ENCODE measurements around the gene SLC30A9.

Gene SLC30A9

DNA sequence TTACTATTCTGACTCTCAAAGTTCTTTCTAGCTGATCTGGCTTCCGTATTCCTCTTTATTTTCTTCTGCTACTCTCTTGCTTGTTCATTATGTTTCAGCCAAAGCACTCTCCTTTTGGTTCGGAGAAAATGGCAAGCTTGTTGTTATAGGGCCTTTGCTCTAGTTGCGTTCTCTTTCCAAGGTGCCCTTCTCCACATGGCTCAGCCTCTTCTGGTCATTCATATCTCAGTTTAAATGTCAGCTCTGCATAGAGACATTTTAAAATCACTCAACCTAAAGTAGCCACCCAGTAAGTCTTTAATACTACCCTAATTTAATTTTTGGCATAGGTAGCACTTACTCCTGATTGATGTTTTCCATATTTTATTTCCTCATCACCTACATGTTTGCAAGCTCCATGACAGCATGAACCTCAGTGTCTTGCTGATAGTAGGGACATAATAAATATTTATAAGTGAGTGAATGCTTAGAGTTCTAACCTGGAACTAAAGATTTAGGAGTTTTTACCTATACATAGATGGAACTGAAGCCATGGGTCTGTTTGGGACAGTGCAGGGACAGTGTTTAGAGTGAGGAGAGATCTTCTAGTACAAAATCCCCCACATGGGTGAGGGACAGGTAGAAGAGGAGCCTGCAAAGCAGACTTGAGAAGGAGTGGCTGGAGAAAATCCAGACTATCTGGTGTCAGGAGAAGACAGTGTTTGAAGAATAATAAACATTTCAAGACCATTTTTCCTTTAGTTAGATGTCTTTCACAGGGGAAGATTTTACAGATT, 17.9 kb downstream of the SLC30A9 start:
- DNase-seq, result no peak

DNA sequence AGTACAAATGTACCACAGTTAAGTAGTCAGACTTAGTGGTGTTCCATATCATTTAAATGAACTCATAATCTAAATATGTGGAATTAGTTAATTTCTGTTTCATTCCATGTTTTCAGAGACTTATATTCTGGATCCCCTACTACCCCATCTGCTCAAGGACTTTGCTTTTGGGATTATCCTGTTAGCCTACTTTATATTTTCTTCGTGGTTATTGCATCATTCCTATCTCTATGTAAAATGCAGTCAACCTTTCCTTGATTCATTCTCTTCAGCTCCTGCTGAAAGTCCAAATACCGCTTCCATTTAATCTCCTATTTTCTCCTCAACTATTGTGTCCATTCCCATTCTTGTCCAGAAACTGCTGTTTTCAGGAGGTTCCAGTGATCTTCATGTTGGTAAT, 25.1 kb downstream of the SLC30A9 start:
- no peak for DNase-seq

DNA sequence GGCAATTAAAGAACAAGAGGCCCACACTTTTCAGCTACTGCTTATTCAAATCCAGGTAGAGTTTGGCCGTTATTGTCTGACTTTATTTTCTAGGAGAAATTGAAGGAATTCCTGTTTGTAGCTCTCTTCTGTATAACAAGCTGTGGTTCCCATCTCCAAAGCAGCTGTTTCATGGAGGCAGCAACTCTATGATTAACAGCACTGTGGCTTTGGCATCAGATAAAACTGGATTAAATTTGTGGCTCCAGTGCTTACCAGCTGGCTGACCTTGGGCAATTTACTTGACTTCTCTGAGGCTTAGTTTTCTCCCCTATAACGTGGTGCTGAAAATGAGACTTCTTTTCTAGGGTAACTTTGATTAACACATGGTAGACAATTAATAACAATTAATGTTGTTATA, 28.1 kb downstream of the SLC30A9 start:
- DNase-seq, result no peak

DNA sequence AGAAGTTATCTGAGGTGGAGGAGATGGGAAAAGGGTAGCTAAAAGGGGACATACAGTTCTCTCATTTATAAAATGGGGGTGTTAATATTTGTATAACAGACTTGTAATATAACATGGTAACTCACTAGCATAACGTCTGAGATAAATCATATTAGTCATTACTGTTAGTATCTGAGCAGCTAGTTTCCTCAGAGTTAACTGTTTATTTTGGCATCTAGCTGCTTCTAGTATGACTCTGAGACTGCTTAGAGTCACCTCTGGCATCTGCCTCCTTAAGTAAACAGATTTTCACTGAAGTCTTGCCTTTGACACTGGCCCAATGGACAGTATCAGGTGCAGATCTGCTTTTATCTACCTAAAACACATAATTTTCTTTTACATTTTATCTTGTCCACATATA, 58.1 kb downstream of the SLC30A9 start:
- DNase-seq, result no peak

DNA sequence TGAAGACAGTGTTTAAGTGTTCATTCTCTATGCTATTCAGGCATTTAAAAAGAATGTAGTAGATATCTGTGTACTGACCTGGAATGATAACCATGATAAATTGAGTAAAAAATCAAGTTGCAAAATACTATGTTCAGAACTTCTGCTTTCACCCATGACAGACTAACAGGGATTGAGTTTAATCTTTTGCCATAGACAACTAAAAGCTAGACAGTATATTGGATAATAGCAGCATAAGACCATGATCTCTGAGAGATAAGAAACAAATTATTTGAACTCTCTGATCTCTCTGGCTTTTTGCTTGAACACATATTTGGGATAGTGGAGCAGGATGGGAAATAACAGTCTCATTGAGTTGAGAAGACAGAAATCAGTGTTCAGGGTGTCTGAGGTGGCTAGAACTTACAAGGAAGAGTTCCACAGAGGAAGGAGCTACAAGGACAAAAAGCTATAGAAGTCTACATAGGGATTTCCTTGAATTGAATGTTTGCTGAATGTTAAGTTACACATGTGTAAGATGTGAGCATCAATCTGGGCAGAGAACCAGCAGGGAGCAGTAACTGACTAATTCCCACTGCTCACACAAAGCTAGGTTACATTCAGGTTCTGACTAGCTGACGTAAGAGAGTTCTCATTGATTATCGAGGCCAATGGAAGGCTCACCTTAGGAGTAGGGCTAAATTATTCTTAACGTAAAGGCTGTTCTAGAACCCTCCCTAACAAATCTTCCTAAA, 60.4 kb downstream of the SLC30A9 start:
- no peak for DNase-seq

DNA sequence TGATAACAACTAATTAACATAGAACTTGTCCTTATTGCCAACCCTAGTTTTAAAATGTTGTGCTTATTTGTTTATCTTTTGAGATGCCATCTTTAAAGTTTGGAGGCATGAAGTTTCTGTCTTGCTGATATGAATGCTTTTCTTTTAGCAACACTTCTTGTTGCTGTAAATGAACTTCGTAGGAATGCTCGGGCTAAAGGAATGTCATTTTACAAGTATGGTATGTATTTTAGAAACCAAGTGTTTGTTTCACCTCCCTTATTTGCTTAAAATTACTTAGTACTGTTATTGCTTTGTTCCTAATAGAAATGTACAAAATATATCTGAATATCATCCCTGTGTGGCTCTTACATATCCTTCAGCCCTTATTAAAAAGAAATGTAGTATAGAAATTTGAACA, 76.1 kb downstream of the SLC30A9 start:
- no peak for DNase-seq

DNA sequence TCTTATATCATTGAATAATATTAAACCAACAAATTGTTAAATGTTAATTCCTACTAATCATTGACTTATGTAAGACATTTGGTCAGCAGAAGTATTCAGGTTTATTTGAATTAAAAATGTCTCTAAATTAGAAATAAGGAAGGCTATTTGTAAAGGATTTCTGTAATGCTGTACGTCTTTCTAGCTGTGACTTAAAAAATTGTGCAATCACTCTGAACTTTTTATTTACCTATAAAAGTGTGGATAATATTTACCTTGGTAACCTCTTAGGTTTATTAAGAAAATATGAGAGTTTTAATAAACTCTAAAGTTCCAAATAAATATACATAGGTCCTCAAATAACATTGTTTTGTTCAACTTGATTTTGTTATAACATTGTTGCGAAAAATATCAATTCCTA, 76.9 kb downstream of the SLC30A9 start:
- no peak for DNase-seq

DNA sequence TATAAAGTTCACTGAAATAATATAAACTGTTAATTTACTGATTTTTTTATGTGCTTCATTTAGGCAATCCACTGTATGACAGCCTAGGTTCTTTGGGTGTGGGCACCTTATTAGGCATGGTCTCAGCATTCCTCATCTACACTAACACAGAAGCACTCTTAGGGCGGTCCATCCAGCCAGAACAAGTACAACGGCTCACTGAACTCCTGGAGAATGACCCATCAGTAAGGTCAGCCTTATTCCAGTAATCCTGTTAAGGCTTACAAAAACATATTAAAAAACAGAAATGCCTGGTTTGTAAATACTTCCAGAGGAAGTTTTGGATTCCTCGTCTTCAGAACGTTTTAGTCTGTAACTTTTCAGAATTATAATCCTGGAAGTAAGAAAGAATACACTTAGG, 80.1 kb downstream of the SLC30A9 start:
- DNase-seq, result no peak

DNA sequence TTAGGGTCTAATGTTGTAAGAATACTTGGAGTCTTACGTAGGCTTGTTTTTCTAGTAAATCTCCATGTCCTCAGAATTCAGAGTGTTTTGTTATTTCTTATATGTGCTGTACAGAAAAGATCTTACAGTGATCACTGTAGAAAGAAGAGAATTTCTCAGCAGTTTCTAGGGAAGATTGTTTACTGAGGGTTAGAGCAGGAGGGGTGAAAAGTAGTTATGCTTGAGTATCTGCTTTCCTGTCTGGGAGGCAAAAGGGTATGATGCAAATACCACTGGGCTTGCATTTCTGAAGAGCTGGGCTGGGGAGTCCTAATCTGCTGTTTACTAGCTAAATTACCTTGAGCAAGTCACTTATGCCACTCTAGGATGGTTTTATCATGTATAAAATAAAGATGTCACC, 84.0 kb downstream of the SLC30A9 start:
- no peak for DNase-seq

DNA sequence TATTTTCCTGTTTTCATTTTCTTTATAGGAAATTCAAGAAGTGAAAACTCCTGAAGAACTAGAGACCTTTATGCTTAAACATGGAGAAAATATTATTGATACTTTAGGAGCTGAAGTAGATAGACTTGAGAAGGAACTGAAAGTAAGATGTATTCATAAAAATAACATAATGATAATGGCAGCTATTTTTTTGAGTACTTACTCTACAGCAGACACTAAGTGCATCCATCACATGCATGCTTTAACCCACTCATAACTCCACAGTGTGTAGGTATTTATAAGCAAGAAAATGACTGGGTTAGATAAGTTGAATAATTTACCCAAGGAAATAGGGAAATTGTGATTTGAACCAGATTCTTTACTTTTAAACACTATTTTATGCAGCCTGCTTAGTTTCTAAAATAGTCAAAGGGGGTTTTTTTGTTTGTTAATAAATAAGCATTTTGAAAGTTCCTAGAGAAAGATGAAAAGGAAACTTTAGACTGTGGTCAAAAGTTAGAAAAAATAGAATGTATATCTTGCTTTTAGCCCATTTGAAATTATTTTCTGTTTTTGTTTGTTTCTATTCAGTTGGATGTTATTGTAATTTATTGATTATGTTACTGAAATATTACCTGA, 88.0 kb downstream of the SLC30A9 start:
- DNase-seq, result no peak

DNA sequence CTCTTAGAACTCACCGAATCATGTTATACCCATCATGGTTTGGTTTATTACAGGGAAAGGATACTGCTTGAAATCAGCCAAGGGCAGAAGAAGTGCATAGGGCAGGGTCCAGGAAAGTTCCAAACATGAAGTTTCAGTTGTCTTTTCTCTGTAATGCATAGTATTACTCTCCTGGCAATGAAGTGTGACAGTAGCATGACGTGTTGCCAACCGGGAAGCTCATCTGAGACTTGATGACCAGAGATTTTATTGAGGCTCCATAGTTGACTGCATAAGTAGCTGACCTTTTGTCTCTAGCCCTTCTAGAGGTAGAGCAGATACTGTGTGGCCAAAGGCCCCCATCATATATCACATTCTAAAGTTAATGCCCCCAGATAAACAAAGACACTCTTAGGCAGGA, 90.0 kb downstream of the SLC30A9 start:
- DNase-seq, result no peak

DNA sequence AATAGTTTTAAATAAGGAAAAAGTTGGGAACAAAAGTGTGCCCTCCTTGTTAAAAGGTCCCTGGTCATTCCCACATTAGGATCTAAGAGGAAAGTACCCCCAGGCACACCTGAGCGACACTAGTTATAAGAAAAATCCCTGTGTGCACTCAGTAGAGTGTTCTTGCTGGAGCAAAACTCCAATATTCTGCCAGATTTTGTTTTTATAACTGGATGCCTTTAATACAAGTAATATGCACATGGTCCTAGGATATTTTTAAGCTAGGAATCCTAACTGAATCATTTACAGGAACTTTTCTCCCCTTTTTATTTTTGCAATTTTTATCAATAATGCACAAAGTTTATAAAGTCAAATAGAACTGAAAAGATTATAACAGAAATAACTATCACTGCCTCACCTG, 93.5 kb downstream of the SLC30A9 start:
- DNase-seq, result no peak

DNA sequence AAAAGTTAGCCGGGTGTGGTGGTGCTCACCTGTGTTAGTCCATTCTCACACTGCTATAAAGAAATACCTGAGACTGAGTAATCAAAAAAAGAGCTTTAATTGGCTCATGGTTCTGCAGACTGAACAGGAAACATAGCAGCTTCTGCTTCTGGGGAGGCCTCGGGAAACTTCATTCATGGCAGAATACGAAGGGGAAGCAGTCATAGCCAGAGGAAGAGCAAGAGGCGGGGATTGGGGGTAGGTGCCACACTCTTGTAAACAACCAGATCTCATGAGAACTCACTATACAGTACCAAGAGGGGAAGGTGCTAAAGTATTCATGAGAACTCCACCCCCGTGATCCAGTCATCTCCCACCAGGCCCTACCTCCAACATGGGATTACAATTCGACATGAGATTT, 98.1 kb downstream of the SLC30A9 start:
- DNase-seq, result no peak

DNA sequence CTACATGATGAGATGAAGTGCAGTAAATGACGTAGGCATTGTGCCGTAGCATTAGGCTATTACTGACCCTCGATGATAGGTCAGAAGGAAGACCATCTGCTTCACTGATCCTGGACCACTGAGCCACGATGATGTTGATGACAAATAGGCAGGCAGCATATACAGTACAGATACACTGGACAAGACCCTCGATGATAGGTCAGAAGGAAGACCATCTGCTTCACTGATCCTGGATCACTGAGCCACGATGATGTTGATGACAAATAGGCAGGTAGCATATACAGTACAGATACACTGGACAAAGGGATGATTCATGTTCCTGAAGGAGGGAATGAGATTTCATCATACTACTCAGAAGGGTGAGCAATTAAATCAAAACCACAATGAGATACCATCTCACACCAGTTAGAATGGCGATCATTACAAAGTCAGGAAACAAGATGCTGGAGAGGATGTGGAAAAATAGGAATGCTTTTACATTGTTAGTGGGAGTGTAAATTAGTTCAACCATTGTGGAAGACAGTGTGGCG, 111.2 kb downstream of the SLC30A9 start:
- no peak for DNase-seq

DNA sequence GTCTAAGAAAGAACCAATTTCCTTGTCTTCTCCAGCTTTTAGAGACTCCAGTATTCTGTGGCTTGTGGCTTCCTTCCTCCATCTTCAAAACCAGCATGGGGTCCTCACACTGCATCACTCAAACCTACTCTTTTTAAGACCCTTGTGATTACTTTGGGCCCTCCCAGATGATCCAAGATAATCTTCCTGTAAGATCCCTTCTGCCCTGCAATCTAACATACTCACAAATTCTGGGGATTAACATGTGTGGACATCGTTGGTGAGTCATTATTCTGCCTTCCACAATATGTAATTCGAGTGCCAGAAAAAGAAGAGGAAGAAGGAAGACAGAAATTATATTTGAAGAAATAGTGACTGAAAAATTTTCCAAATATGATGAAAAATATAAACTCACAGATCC, 114.2 kb downstream of the SLC30A9 start:
- no peak for DNase-seq

DNA sequence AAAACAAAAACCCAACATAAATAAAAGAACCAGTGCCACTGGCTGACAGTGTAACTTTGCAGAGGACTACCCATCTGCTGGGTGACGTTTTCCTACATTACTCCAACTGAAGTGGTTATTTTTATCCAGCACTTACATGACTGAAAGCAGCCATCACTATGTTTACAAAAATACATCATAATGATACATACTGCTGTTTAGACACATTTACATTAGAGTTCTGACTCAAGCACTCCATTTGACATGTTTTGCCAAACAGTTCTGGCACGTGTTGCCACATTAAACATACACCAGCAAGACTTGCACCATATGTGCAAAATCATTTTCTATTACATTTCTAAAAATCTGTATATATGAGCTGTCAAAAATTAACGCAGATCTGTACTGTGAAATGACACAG, 122.5 kb downstream of the SLC30A9 start:
- DNase-seq, result no peak

DNA sequence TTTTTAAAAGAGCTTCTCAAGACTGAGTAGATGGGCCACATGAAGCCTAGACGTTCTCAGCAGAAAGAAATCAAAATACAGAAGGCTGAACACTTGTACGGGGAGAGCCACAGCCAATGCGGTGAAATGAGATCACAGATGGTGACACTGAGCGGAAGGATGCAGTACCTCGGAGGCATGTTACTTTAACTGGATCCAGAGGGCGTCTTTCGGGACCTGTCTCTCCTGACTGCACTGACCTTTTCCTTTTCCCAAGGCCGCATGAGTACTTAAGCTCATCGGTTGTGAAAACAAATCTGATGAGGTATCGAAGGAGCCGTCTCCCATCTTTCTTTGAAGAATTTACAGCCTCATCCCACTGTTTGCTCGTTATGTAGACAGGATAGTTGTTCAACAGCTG, 129.6 kb downstream of the SLC30A9 start:
- DNase-seq, result no peak

DNA sequence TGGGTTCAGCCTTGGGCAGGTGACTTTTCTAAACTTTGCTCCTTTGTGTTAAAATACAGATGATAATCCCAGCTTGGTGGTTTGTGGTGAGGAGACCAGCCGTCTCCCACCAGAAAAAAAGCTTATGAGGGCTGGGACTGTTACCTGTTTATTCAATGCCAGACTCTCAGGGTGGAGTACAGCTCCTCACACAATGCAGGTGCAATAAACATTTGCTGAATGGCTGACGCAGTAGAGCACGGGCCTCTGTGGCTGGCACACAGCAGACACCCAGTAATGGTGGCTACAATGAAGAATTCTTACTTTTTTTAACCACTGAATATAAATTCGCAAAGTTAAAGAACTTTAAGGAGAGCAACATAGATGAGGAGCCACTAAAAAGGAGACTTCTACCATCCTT, 131.9 kb downstream of the SLC30A9 start:
- DNase-seq, result no peak

DNA sequence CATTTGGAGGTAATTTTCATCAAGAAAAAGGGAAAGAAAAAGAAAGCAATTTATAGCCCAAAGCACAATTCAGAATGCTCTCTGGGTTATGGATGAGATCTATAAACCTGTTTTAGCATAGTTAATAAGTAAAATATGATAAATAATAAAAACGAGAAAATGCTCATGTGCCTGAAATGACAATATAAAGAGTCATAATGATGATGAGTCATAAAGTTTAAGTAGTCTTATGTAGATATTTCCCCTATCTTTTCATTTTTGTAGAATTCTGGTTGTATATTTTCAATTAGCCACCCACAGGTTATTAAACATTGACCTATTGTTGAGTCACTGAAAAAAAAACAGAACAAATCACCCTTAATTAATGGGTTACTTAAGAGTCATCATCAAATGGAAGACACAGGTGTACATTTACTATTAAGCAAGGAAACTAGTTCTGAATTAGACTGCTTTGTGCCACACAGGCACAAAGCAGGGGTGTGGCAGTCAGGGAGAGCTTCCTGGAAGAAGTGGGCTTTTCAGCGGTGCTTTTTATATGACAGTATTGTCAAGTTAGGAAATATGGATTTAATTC, 132.8 kb downstream of the SLC30A9 start:
- no peak for DNase-seq

DNA sequence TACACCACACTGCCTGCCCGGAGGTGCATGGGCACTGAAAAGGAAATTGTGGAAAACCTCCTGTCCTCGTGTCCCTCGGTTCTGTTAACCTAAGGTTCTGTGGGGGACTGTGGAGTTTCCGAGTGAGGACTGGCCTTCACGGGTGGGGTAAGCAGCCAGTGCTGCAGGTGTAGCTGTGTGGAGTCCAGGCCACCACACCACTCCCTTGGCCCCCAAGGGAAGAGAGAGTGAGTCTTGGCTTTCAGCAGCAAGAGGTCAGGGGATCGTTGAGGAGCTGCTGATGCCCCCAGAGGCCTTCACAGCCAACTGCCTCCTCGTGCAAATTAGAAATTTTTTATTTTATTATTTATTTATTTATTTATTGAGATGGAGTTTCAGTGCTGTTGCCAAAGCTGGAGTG, 141.8 kb downstream of the SLC30A9 start:
- DNase-seq, result no peak

DNA sequence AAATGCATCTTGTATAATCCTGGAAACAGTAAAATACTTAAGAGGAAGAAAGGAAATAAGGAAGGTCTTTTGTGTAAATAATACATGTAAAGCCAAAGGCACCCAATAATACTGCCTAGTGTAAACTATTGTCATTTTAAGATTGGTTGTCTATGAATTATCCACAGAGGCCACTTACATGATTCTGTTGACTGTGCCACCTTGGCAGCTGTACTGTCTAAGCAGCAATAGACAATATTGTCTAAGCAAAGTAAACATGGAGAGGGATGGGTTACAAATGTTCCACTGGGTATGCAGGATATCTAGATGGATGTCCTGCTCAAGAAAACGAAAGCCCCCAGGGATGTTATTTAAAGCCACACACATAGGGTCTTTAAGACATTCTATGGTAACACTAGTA, 142.7 kb downstream of the SLC30A9 start:
- no peak for DNase-seq

DNA sequence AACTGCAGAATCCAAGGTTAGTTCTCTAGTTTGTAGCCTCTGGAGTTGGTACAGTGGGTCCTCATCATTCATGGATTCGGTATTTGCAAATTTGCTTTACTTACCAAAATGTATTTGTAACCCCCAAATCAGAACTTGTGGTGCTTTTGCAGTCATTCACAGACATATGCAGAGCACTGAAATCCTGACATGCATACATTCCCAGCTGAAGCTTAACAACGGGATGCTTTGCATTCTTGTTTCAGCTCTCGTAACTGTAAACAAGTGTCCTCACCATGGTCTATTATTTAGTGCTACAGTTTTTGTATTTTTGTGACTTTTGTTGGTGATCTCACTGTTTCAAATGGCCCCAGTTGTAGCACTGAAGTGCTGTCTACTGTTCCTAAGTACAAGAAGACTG, 146.0 kb downstream of the SLC30A9 start:
- no peak for DNase-seq

Measured in activated gamma-delta T cell treated with Interleukin-2 at 50 U/mL for 16 hours (primary cell).